ENCODE data around the gene RB1. TPM values are rescaled to one million over a fixed set of nuclear protein-coding genes. Genes with fewer than 3 reads are reported as not detected.

The RB1 gene
- total RNA-seq, 3 donors from 2014 or later (not counting 1 experiment from before 2014, with no cell fraction given): 25.5 to 28.3 (median 26.9) TPM

DNA sequence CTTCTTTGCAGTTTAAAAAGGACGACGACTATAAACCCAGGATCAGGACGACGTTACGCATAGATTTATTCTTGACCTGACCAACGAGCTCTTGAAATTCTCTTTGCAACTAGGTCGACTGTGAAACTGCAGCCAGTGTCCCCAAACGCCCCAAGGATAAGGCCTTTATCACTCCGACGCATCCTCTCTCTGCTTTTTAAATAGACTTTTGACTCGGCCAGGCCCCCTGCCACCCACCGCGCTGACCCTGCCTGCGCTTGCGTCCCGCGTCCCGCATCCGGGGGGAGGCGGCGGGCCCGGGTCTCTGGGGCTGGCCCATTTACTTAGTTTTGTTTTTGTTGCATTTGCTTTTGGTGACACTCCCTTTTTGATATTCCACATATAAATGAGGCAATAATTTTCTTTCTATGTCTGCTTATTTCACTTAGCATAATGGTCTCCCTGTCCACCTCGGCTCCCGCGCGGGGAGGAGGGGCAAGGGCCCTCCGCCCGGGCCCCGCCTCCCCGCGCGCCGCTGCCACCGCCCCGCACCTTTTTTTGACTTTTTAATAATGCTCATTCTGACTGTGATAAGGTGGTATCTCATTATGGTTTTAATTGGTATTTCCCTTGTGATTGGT is 17.4 kb downstream of the RB1 start:
- no peaks in the 10 kb centered on the region for H3K27me3 ChIP-seq (ENCODE audit: control insufficient read depth, insufficient read depth, low read length)
- no peak overlapping the region for H3K27ac ChIP-seq (ENCODE audit: low read length)
- peaks cover 35 to 53% of the 10 kb centered on the region in 2 donors for H3K4me1 Mint-ChIP-seq
- ATAC-seq (peak in 1 of 3 donors; percentile 15), DNase-seq (no peak)
- H3K9me3 Mint-ChIP-seq: peaks cover 0 to 2% of the 10 kb centered on the region in 2 donors
- TF ChIP-seq, protein P1, sequence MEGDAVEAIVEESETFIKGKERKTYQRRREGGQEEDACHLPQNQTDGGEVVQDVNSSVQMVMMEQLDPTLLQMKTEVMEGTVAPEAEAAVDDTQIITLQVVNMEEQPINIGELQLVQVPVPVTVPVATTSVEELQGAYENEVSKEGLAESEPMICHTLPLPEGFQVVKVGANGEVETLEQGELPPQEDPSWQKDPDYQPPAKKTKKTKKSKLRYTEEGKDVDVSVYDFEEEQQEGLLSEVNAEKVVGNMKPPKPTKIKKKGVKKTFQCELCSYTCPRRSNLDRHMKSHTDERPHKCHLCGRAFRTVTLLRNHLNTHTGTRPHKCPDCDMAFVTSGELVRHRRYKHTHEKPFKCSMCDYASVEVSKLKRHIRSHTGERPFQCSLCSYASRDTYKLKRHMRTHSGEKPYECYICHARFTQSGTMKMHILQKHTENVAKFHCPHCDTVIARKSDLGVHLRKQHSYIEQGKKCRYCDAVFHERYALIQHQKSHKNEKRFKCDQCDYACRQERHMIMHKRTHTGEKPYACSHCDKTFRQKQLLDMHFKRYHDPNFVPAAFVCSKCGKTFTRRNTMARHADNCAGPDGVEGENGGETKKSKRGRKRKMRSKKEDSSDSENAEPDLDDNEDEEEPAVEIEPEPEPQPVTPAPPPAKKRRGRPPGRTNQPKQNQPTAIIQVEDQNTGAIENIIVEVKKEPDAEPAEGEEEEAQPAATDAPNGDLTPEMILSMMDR (IDR thresholded peaks at IDR 0.05): no peak
- peak overlapping the region; percentile 27 for H3K4me3 ChIP-seq (ENCODE audit: low read length)
- H3K27ac Mint-ChIP-seq: peak overlapping the region; percentile 74 to 79
- H3K4me1 ChIP-seq (ENCODE audit: control insufficient read depth, insufficient read depth, low read length): peaks cover 25% of the 10 kb centered on the region
- H3K36me3 ChIP-seq (ENCODE audit: control insufficient read depth, insufficient read depth, low read length): no peaks in the 10 kb centered on the region
- no peaks in the 10 kb centered on the region for H3K9me3 ChIP-seq (ENCODE audit: control insufficient read depth, insufficient read depth, low read length)
- intact Hi-C loops (cut with micrococcal nuclease): no loop called here
- WGBS (ENCODE audit: insufficient coverage): 67% methylated on average over 35 of the region's 35 CpGs
- peaks cover 20% of the 10 kb centered on the region for H3K36me3 Mint-ChIP-seq
- peak overlapping the region; percentile 88 for H3K4me3 Mint-ChIP-seq
- no peaks in the 10 kb centered on the region for H3K27me3 Mint-ChIP-seq (ENCODE audit: low read depth in 2 of 2)

DNA sequence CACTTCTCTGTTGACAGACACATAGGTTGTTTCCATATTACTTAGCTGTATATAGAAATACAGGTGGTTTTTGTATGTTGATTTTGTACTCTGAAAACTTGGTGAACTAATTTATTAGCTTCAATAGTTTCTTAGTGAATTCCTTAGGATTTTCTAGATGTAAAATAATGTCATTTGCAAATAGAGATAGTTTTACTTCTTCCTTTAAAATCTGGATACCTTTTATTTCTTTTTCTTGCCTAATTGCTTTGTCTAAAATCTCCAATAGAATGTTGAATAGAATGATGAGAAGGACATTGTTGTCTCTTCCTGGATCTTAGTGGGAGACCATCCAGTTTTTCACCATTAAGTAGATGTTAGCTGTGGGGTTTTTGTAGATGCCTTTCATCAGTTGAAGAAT is 18.7 kb downstream of the RB1 start:
- H3K4me1 ChIP-seq (ENCODE audit: control insufficient read depth, insufficient read depth, low read length): peaks cover 24% of the 10 kb centered on the region
- H3K9me3 ChIP-seq (ENCODE audit: control insufficient read depth, insufficient read depth, low read length): no peaks in the 10 kb centered on the region
- H3K4me3 ChIP-seq (ENCODE audit: low read length): no peak overlapping the region
- H3K27ac ChIP-seq (ENCODE audit: low read length): no peak overlapping the region
- Mint-ChIP-seq H3K4me3 (peak overlapping the region; percentile 88), H3K36me3 (peaks cover 20% of the 10 kb centered on the region), H3K27ac (peak overlapping the region; percentile 23 to 74), H3K4me1 (peaks cover 35 to 48% of the 10 kb centered on the region in 2 donors), H3K27me3 (ENCODE audit: low read depth in 2 of 2) (no peaks in the 10 kb centered on the region), H3K9me3 (peaks cover 0 to 2% of the 10 kb centered on the region in 2 donors)
- ATAC-seq (no peak), DNase-seq (no peak)
- H3K27me3 ChIP-seq (ENCODE audit: control insufficient read depth, insufficient read depth, low read length): no peaks in the 10 kb centered on the region
- intact Hi-C loops (cut with micrococcal nuclease): no loop called here
- TF ChIP-seq, protein P1 (IDR thresholded peaks at IDR 0.05): no peak
- H3K36me3 ChIP-seq (ENCODE audit: control insufficient read depth, insufficient read depth, low read length): no peaks in the 10 kb centered on the region

DNA sequence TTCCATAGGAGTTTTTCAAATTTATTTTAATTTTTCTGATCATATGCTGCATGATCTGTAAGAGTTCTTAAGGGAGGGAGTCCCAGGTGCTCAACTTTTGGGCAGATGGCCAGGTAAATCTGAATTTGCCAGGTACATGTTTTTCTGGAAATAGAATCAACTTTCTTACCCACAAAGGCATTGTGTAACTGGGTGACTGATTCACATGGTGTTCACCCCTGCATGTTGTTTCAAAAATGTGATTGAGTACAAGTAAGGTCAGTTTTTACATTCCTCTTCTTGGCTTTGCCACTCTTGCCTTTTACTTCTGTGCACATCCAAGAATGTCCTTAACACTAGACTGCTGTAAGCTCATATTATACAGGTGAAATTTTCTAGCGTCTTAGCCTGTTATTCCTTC is 30.4 kb downstream of the RB1 start:
- Histone ChIP-seq H3K4me1 (ENCODE audit: control insufficient read depth, insufficient read depth, low read length) (no peaks in the 10 kb centered on the region), H3K27ac (ENCODE audit: low read length) (no peak overlapping the region), H3K27me3 (ENCODE audit: control insufficient read depth, insufficient read depth, low read length) (no peaks in the 10 kb centered on the region), H3K9me3 (ENCODE audit: control insufficient read depth, insufficient read depth, low read length) (no peaks in the 10 kb centered on the region), H3K4me3 (ENCODE audit: low read length) (no peak overlapping the region), H3K36me3 (ENCODE audit: control insufficient read depth, insufficient read depth, low read length) (no peaks in the 10 kb centered on the region)
- TF ChIP-seq, protein P1 (IDR thresholded peaks at IDR 0.05): no peak
- H3K9me3 Mint-ChIP-seq: no peaks in the 10 kb centered on the region
- no peaks in the 10 kb centered on the region for H3K36me3 Mint-ChIP-seq
- no peaks in the 10 kb centered on the region for H3K27me3 Mint-ChIP-seq (ENCODE audit: low read depth in 2 of 2)
- no peak for DNase-seq
- H3K27ac Mint-ChIP-seq: no peak overlapping the region
- peaks cover 5 to 9% of the 10 kb centered on the region in 2 donors for H3K4me1 Mint-ChIP-seq
- WGBS (ENCODE audit: insufficient coverage): no CpG with 5 or more reads among the region's 1 CpG
- no peak for ATAC-seq
- intact Hi-C loops (cut with micrococcal nuclease): loop anchor here (1.0 to 10.0 kb wide), 4 partner anchors 171 to 435 kb away; no protein-coding TSS in a partner anchor
- no peak overlapping the region for H3K4me3 Mint-ChIP-seq

All from natural killer cell (primary cell).